ENCODE measurements around the gene FAM50A.

GRCh38 chrX:154402622-154403127 lies 41.3 kb upstream of the FAM50A start:
- no peak for TF ChIP-seq CTCF (IDR thresholded peaks at IDR 0.05; ENCODE audit: poor library complexity, severe bottlenecking)
- TF ChIP-seq EZH2 (IDR thresholded peaks at IDR 0.05; ENCODE audit: borderline replicate concordance, insufficient read depth, low read length, poor library complexity, severe bottlenecking), result no peak
- TF ChIP-seq EP300 (conservative IDR thresholded peaks at IDR 0.05; ENCODE audit: poor library complexity, severe bottlenecking), result no peak
- no peak for TF ChIP-seq REST (IDR thresholded peaks at IDR 0.05; ENCODE audit: borderline replicate concordance)
- TF ChIP-seq RAD21 (conservative IDR thresholded peaks at IDR 0.05), result no peak
- TF ChIP-seq POLR2AphosphoS5 (IDR thresholded peaks at IDR 0.05), result no peak
